ENCODE data around the gene ARHGAP23.

The ARHGAP23 gene, protein sequence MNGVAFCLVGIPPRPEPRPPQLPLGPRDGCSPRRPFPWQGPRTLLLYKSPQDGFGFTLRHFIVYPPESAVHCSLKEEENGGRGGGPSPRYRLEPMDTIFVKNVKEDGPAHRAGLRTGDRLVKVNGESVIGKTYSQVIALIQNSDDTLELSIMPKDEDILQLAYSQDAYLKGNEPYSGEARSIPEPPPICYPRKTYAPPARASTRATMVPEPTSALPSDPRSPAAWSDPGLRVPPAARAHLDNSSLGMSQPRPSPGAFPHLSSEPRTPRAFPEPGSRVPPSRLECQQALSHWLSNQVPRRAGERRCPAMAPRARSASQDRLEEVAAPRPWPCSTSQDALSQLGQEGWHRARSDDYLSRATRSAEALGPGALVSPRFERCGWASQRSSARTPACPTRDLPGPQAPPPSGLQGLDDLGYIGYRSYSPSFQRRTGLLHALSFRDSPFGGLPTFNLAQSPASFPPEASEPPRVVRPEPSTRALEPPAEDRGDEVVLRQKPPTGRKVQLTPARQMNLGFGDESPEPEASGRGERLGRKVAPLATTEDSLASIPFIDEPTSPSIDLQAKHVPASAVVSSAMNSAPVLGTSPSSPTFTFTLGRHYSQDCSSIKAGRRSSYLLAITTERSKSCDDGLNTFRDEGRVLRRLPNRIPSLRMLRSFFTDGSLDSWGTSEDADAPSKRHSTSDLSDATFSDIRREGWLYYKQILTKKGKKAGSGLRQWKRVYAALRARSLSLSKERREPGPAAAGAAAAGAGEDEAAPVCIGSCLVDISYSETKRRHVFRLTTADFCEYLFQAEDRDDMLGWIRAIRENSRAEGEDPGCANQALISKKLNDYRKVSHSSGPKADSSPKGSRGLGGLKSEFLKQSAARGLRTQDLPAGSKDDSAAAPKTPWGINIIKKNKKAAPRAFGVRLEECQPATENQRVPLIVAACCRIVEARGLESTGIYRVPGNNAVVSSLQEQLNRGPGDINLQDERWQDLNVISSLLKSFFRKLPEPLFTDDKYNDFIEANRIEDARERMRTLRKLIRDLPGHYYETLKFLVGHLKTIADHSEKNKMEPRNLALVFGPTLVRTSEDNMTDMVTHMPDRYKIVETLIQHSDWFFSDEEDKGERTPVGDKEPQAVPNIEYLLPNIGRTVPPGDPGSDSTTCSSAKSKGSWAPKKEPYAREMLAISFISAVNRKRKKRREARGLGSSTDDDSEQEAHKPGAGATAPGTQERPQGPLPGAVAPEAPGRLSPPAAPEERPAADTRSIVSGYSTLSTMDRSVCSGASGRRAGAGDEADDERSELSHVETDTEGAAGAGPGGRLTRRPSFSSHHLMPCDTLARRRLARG (N-terminal part only)

GRCh38 chr17:38428112-38428642 lies at the start of gene ARHGAP23:
ARHGAP23 (plus strand) TSS chr17:38428464; CDS start chr17:38428486, 22 bp downstream.
- DNase-seq = peak; percentile 61

GRCh38 chr17:38379448-38379847 lies 48.8 kb upstream of the ARHGAP23 start:
- no peak for DNase-seq

DNA sequence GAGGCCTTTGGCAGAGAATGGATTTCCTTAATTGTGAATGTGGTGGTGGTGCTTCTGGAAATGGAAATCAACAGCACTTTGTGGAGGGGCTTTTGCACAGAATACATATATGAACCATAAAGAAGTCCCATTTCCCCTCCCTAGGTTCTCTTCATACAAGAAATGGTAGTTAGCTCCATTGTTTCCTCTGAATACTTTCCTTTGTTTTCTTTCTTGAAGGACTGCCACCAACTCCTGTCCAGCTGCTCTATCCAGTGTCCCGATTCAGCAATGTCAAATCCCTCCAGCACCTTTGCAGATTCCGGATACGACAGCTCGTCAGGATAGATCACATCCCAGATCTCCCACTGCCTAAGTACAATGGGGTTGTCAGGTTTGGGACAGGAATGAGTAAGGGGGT lies 33.2 kb upstream of the ARHGAP23 start:
- no peak for DNase-seq

- no peak for DNase-seq
Observed at GRCh38 chr17:38397227-38397626, 31.0 kb upstream of the ARHGAP23 start.

- no peak for DNase-seq
Observed at GRCh38 chr17:38400286-38400685, 28.0 kb upstream of the ARHGAP23 start.

GRCh38 chr17:38401459-38401858 lies 26.8 kb upstream of the ARHGAP23 start:
- no peak for DNase-seq

DNA sequence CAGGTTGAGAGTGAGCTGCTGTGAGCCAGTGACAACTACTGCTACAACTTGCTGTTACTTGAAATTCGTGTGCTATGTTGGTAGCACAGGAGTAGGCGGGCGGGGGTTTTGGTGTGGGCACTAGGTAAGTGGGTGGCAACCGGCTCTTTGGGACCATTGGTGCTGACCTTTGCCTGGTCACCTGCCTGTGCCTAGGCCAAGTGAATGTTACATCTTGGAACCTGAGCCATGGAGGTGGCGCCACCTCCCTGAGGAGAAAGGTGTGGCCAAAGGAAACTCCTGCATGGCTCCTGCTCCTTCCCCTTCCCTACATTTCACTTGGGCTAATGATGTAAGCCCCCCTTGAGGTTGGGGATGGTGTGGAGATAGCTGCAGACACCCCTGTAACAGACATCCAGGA lies 25.4 kb upstream of the ARHGAP23 start:
- DNase-seq = no peak

- DNase-seq = no peak
Observed at GRCh38 chr17:38403491-38403890, 24.8 kb upstream of the ARHGAP23 start.

DNA sequence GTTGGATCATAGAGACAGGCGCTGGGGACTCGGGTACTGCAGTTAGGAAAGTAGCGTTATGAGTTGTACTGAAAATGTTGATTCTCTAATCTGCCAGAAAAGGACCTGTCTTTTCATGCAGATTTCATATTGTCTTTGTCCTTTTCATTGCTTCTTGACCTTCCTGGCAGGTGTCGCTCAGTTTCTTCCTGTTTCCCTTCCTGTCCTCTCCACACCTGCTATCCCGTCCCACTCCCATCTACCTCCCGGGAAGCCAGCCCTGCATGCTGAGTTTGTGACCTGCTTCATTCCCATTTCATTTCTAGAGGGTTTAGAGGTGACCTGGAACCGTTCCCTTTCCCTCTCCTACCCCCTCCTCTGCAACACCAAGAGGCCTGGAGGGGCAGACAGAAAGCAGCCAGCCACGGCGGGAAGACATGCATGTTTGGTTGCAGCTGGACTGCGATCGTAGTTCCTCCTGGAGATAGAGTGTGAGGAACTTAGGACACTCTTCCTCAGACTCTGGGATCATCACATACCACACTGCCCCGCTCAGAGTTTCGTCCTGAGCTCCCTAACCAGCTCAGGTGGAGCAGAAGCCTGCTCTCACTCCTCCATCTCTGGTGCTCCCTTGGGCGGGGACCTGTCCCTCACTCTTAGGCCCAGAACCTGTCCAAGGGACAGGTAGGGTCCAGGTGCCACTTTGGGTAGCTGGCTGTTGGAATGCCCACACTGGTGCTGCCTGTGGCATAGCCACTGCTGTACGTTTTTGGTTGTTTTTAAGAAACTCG lies 23.9 kb upstream of the ARHGAP23 start:
- DNase-seq = no peak

- no peak for DNase-seq
Observed at GRCh38 chr17:38405654-38406053, 22.6 kb upstream of the ARHGAP23 start.

- no peak for DNase-seq
Observed at GRCh38 chr17:38410201-38410600, 18.1 kb upstream of the ARHGAP23 start.

DNA sequence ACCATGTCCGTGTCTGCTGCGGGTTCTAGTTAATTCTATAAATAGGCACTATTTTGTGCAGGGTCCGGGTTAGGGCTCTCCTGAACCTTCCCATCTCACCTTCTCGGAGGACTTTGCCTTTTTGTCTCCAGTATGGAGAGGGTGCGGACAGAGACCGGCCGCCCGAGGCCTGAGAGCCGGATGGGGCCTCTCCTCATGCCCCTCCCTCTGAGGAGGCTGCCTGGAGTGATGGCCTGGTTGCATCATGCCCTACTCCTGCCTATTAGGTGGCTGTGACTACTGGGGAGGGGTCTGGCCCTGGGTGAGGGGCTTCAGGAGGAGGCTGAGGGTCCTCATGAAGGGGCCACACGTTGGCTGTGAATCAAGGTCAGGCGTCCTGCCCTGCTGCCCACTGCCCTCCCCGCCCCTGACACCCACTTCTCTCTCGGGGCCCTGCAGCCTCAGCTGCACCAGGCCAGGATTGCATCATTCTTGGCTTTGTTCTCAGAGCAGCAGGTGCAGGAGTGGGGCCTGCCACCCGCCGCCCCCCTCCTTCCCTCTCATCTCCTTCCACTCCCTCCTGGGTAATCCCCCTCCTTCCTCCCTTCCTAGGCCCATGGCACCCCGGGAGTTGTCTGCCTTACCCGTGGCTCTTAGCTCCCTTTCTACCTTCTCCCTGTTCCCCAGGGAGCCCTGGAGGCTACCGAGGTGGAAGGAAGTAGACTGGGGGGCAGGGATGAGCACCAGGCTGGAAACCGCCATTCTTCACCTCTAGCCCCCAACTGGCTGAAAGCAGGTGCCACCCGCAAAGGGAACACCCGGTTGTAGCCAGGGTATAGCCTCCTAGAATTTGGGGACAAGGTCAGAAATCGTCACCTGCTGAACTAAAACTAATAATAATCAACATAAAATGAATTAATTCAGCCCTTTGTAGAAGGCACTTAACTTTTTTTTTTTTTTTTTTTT lies 12.7 kb upstream of the ARHGAP23 start:
- DNase-seq = peak; percentile 83

- DNase-seq = no peak
Observed at GRCh38 chr17:38416840-38417209, 11.4 kb upstream of the ARHGAP23 start.

DNA sequence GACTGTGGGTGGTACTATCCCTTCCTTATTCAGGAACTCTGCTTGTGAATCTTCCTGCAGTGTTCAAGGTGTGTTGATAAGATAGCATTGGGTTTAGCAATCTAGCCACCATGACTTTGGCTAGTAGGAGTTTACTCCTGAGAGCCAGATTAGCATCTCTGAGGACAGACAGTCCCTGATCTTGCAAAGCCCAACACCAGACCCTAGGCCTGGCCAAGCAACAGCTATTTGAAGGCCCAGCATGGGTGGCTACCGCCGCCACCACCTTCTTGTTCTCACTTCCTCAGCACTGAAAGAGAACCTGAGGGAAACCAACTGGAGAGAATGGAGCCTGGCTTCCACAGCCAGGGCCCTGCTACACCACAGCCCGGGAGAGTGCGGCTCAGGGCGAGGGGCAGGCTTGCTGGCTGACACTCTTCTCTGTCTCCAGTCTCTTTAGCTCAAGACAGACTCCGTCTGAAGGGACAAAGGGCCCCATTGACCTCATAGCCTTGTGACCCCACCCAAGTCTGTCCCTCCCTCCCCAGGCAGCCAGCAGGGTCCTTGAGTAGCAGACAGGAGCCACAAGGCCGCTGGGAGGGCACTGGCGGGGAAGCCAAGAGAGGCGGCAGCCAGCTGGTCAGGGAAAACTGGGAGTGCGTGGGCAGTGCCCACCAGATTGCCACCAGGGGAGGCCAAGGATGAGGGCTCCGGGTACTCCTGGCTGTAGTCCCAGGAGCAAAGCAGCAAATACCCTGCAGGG lies 10.9 kb upstream of the ARHGAP23 start:
- peak; percentile 33 for DNase-seq

- DNase-seq = no peak
Observed at GRCh38 chr17:38418062-38418692, 10.1 kb upstream of the ARHGAP23 start.

DNA sequence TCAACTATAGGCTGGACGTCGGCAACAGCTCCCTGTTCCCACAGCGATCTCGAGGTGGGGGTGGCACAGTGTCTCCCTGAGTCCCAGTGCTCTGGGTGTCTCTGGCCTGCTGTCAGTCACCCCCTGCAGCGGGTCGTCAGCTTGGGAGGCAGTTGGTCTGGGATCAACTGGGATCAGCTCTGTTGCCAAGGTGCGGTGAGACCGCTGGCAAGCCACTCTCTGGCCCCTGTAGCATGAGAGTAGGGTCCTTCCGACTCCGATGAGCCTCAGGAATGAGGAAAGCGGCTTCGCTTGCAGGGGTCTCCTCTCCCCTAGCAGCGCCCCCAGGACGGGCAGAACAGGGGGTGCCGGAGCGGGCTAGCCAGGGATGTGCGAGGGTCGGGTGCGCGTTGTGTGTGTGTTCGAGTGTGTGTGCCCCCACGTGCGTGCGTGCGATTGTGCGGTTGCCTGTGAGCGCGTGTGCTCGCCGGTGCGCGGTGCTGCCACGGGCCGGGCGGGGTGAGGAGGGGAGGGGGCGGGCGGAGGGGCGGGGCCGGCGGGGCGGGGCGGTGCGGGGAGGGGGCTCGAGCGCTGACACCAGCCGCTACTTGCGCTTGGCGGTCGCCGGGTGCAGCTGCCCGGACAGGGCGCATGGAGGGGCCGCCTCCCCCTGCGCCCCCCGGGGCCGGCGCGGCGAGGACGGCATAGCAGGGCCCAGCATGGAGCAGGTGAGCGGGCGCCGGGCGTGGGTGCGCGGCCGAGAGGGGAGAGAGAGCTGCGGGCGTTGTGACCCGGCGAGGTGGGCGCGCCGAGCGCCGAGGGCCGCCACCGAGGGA lies 9.4 kb upstream of the ARHGAP23 start:
- no peak for DNase-seq

DNA sequence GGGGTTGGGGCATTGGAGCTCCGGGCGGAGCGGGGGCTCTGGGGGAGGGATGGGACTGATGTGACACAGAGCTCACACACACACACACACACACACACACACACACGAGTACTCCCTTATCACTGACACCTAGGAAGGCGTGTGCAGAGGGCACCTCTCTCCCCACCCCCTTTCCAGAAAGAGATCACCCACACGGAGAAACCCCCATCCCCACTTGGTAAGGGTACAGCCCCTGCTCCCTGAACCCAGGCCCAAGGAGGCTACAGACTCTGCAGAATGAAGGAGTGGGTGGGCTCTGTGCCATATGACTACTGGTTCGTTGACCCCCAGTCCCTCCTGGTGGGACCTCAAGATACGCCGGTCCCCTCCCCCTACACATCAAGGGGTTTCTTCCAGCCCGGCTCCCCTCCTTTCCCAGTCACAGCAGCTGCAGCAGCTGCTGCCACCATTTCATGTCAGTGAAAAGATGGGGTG lies 8.7 kb upstream of the ARHGAP23 start:
- DNase-seq = no peak

DNA sequence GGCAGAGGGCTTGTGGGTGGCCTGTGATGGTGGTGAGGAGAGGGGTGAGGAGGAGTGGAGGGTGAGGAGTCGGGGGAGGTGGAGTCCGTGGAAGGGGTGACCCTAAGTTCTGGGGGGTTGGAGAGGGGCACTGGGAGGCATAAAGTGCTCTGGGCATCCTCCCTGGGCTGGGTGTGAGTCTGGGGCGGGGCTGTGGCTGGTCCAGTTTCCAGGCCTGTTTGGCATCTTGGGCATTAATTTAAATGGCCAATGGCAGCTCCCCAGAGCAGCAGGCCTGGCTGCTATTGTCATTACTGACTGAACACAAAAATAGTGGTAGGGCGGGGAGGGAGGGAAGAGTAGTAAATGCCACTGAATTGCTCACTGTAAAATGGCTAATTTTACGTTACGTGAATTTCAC lies 7.7 kb upstream of the ARHGAP23 start:
- DNase-seq = no peak
